Activated CD8-positive, alpha-beta T cell treated with anti-CD3 and anti-CD28 coated beads for 36 hours (primary cell): Measurements from ENCODE around the gene HOXB7. TPM values are rescaled to one million over a fixed set of nuclear protein-coding genes. Genes with fewer than 3 reads are reported as not detected.

ENCODE experiments used
- ATAC-seq: fragments of 200-7000 bp; cut with Tn5 transposase; one replicate; pipeline ENCODE4 v1.10.0; 2021; ENCODE audit warnings: mild to moderate bottlenecking, moderate library complexity
- CTCF ChIA-PET: fragments of 350-600 bp; sonication (Branson Sonifier 250); formaldehyde crosslinking; loops from one replicate; lab custom pipeline; 2021; ENCODE audit warnings: antibody characterized with exemption; lab: Charles Lee
- POLR2A ChIA-PET: fragments of 350-600 bp; sonication (Branson Sonifier 250); formaldehyde crosslinking; loops from one replicate; lab custom pipeline; 2021; ENCODE audit warnings: antibody characterized with exemption; lab: Charles Lee
- DNase-seq: peaks from one replicate; pipeline ENCODE4 v3.0.0-alpha.2; 2020
- H3K27ac Mint-ChIP-seq: one replicate; pipeline ENCODE4 v1.8.0; 2021; ENCODE audit warnings: mild to moderate bottlenecking, mixed read lengths
- H3K27me3 Mint-ChIP-seq: one replicate; pipeline ENCODE4 v1.8.0; 2021; ENCODE audit warnings: mixed read lengths
- H3K36me3 Mint-ChIP-seq: one replicate; pipeline ENCODE4 v1.8.0; 2021; ENCODE audit warnings: low read depth, mixed read lengths
- H3K4me1 Mint-ChIP-seq: one replicate; pipeline ENCODE4 v1.8.0; 2021; ENCODE audit warnings: low read depth, mixed read lengths
- H3K4me3 Mint-ChIP-seq: one replicate; pipeline ENCODE4 v1.8.0; 2021; ENCODE audit warnings: mild to moderate bottlenecking, moderate library complexity, mixed read lengths
- H3K9me3 Mint-ChIP-seq: one replicate; pipeline ENCODE4 v1.8.0; 2021; ENCODE audit warnings: mixed read lengths
- intact Hi-C: fragments of 100-400 bp; cut with micrococcal nuclease; formaldehyde crosslinking; loops from one replicate; pipeline ENCODE4 v1.10.0; 2022
- total RNA-seq, 2 experiments: library from RNA; stranded (reverse); gene quantifications; one replicate each; pipeline ENCODE4 v1.2.3, GENCODE V29; 2021
- TF ChIP-seq, protein P1 (sequence below): fragments of 200-600 bp; IDR thresholded peaks from one replicate; pipeline ENCODE4 v1.8.0; 2022; ENCODE audit warnings: antibody characterized with exemption, mild to moderate bottlenecking

The HOXB7 gene
- total RNA-seq, 2 experiments from 2014 or later = 0.50 to 1.0 TPM

DNA sequence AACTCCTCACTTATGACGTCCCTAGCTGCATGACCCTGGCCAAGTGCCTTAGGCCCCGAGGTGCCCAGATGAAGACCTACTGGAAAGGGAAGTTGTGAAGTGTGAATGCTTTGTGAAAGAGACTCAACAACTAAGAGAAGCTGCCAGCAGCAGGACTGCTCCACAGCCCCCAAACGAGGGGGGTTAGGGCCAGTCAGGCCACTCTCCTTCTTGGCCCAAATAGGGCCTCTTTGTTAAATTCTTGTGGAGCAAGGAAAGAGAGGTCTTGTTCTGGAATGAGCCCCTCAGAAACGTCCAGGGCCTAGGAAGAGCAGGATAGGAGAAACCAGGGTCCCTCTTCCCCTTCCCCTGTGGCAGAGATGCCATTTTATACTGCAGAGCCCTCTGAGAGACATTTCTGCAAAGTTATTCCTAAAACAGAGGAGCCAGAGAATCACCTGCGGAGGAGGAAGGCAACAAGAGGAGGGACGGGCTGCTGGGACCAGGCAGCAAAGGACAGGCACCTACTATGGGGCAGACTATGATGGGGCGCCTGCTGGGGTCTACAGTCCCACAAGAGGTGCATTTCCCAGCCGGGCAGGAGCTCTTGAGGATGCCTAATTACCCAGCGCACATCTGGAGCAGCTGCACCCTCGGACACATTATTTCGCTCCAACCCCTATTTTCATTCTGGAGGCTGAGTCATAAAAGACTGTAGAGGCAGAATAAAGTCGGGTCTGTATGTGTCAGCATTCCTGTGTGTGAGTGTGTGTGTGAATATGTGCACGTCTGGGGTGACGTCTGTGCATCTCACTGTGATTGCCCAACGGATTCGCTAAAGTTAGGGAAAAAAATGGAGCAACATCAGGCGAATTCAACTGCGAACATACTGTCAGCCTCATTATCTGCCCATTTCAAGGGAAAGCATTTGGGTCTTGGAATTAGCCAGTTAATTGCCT lies 26.8 kb upstream of the HOXB7 start:
- peaks cover 78% of the 10 kb centered on the region for H3K27me3 Mint-ChIP-seq
- H3K36me3 Mint-ChIP-seq = no peaks in the 10 kb centered on the region
- no peak overlapping the region for H3K27ac Mint-ChIP-seq
- peaks cover 9% of the 10 kb centered on the region for H3K4me1 Mint-ChIP-seq
- DNase-seq (no peak), ATAC-seq (no peak)
- TF ChIP-seq, protein P1, sequence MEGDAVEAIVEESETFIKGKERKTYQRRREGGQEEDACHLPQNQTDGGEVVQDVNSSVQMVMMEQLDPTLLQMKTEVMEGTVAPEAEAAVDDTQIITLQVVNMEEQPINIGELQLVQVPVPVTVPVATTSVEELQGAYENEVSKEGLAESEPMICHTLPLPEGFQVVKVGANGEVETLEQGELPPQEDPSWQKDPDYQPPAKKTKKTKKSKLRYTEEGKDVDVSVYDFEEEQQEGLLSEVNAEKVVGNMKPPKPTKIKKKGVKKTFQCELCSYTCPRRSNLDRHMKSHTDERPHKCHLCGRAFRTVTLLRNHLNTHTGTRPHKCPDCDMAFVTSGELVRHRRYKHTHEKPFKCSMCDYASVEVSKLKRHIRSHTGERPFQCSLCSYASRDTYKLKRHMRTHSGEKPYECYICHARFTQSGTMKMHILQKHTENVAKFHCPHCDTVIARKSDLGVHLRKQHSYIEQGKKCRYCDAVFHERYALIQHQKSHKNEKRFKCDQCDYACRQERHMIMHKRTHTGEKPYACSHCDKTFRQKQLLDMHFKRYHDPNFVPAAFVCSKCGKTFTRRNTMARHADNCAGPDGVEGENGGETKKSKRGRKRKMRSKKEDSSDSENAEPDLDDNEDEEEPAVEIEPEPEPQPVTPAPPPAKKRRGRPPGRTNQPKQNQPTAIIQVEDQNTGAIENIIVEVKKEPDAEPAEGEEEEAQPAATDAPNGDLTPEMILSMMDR = no peak
- H3K9me3 Mint-ChIP-seq = no peaks in the 10 kb centered on the region
- CTCF ChIA-PET = interaction anchor here (0.6 to 3.5 kb wide), 33 partner anchors 7 to 617 kb away, joined by 3 to 33 read pairs (median 5); partner anchors contain the start of genes HOXB8 and HOXB9
- POLR2A ChIA-PET = interaction anchor here (1.2 kb wide), 1 partner anchor 100 kb away, joined by 3 read pairs; no protein-coding TSS in a partner anchor
- no peak overlapping the region for H3K4me3 Mint-ChIP-seq
- intact Hi-C loops = no loop called here

DNA sequence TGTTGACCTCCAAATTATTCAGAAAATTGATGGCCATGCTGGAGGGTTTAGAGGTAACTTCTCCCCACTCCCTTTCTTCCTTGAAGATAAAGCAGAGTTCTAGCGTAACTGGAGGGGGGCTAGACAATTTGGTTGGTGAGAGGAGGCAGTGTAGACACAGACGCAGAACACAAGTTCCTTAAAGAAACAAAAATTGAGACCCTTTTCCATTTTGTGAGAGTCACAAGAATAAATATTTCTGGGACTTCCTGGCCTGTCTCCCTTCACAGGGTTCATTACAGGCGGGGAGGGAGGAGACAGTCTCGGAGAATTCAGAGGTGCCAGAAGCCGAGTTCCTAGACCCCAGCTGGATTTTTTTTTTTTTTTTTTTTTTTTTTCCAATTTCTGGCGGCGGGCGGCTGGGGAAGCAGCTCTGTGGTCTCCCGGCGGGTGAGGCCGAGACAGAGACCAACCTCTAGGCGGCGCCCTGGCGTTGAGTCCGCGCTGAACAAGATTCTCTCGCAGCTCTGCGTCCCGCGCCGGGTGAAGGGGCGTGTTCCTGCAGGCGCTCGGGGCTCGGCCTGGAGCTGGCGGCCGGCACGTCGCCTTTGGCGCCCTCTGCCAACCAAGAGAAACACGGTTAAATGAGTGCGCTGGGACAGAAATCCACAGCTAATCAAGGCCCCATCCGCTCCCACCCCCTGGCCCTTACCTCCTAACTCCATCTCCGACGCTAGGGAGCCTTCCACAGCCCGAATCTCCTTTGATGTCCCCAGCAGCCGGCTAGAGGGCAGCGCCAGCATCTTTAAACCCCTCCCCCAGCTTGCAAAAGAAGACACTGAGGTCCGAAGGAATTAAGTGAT lies 25.6 kb upstream of the HOXB7 start:
- peaks cover 6% of the 10 kb centered on the region for H3K4me1 Mint-ChIP-seq
- ATAC-seq (peak; percentile 95), DNase-seq (peak; percentile 89)
- intact Hi-C loops = no loop called here
- no peaks in the 10 kb centered on the region for H3K9me3 Mint-ChIP-seq
- no peak overlapping the region for H3K4me3 Mint-ChIP-seq
- TF ChIP-seq, protein P1 = peak; percentile 77
- POLR2A ChIA-PET = interaction anchor here (0.9 to 1.2 kb wide), 2 partner anchors 18 to 102 kb away, joined by 3 to 4 read pairs; no protein-coding TSS in a partner anchor
- CTCF ChIA-PET = interaction anchor here (0.6 to 3.5 kb wide), 63 partner anchors 8 to 1019 kb away, joined by 3 to 33 read pairs (median 4); partner anchors contain the start of genes ATP5MC1, HOXB5, HOXB8 and HOXB9
- H3K36me3 Mint-ChIP-seq = no peaks in the 10 kb centered on the region
- H3K27me3 Mint-ChIP-seq = peaks cover 74% of the 10 kb centered on the region
- H3K27ac Mint-ChIP-seq = no peak overlapping the region

DNA sequence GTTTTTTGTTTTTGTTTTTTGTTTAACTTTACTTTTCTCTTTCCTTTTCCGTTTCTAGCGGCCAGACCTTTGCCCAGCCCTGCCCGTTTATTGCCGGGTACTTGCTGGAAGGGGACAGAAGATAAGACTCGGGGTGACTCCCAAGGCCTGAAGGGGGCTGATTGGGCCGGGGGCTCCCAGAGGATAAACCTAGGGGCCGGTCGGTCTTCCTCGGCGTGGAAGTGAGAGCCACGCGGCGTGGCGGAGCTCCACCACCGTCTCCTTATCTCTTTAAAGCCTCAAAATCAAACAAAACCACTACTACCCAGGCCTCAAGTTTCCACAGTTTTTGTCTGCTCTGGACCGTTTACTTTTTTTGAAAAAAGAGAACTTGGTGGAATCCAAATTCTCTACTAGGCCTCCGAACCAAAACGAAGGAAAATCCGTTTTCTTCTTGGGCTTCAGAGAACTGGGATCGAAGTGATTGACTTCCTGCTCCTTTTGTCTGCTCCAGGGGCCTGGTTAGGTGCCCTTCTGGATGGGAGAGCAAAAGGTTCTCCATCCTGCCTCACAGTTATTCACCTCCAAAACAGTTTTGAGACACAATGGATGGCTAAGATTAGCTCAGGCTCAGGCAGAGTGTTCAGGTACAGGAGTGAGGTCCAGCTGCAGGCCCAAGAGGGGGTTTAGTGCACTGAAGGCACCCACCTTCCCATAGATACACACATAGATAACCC lies 23.8 kb upstream of the HOXB7 start:
- TF ChIP-seq, protein P1 = no peak
- Mint-ChIP-seq H3K9me3 (no peaks in the 10 kb centered on the region), H3K36me3 (no peaks in the 10 kb centered on the region), H3K27ac (no peak overlapping the region), H3K27me3 (peaks cover 76% of the 10 kb centered on the region), H3K4me1 (peaks cover 6% of the 10 kb centered on the region), H3K4me3 (no peak overlapping the region)
- POLR2A ChIA-PET = interaction anchor here (0.7 kb wide), 1 partner anchor 11 kb away, joined by 3 read pairs; no protein-coding TSS in a partner anchor
- DNase-seq (no peak), ATAC-seq (no peak)
- CTCF ChIA-PET = interaction anchor here (1.4 to 3.5 kb wide), 11 partner anchors 8 to 134 kb away, joined by 4 to 33 read pairs (median 11); partner anchors contain the start of genes HOXB8 and HOXB9
- intact Hi-C loops = no loop called here

DNA sequence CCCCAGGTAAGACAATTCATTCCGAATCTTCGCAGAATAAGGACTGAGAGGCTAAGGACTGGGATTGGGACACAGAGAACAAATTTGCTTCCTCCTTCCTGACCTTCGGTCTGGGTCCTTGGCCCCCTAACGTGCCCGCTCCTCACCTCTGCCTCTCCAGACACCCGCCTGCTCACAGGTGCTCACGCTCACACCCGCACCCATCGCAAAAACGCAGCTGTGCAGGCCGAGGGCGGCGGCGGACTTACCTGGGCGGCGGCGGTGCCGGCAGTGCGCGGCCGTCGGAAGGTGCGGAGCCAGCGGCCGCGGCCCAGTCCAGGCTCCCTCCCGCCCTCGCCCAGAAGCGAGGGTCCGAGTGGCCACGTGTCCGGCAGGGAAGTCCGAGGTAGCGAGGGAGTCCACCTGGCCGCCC lies 22.5 kb upstream of the HOXB7 start:
- POLR2A ChIA-PET = interaction anchor here (0.6 kb wide), 1 partner anchor 383 kb away, joined by 3 read pairs; no protein-coding TSS in a partner anchor
- Mint-ChIP-seq H3K9me3 (no peaks in the 10 kb centered on the region), H3K27ac (no peak overlapping the region), H3K4me1 (peaks cover 6% of the 10 kb centered on the region), H3K4me3 (no peak overlapping the region), H3K27me3 (peaks cover 84% of the 10 kb centered on the region), H3K36me3 (no peaks in the 10 kb centered on the region)
- ATAC-seq (no peak), DNase-seq (no peak)
- TF ChIP-seq, protein P1 = no peak
- intact Hi-C loops = no loop called here
- CTCF ChIA-PET = interaction anchor here (1.3 kb wide), 1 partner anchor 46 kb away, joined by 4 read pairs; no protein-coding TSS in a partner anchor
